Stimulated activated CD4-positive, alpha-beta T cell treated with anti-CD3 and anti-CD28 coated beads, TNF-alpha, amount 100 ng/mL, for 48 hours (primary cell): Measurements from ENCODE around the gene ZNF615.
"Not testable (repeated sequence)": the region's sequence is repeated elsewhere in the genome, so short reads cannot be mapped to it uniquely, and the experiment has no call there.

Source experiments
- DNase-seq, 3 donors: peaks; one replicate each; pipeline ENCODE4 v3.0.0-alpha.2; 2020; ENCODE audit warnings: low read depth in 3 of 3

The ZNF615 gene

DNA sequence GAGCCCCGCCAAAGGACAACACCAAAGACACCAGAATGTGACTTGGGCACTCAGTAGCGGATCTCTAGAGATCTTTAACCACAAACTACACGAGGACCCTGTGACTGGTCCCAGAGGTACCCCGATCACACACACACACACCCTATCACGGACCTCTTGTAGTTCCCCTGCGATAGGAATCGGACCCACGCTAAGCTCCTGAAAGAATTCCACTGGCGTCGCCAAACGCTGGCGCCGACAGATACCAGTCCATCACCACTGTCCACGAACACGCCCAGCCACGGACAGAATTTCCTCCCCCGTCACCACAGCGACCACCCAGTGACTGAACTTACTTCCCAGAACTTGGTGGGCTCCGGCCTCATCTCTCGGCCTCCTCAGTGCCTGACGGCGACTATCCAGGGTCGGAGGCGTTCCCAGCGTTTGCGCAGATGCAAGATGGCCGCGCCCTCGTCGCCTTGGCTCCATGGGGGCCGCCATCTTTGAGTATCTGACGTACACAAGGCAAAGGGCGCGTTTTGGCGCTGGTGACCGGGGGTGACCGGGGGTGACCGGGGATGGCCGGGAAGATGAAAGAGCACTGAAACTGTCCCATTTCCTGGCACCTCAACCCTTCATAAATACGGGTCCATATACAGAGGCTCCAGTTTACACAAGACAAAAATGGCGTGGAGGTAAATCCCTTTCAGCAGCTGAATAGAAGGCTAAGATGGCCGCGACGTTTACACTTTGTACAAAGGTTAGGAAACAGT lies at the start of gene ZNF615:
ZNF615 (minus strand) TSS at position 406 of the 752 bp plus-strand sequence. CDS start 4,500 bp downstream, outside the sequence.
- DNase-seq, result peak; percentile 71 to 82 (median 75)

DNA sequence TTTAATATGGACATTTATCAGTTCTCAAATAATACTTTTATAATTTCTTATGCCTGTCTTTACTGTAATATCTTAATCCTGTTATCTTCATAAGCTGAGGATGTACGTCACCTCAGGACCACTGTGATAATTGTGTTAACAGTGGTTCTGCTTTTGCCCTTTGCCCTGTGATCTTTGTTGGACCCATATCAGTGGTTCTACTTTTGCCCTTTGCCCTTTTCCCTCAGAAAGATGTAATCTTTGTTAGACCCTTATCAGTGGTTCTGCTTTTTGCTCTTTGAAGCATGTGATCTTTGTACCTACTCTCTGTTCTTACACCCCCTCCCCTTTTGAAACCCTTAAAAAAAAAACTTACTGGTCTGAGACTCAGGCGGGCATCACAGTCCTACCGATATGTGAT lies 48.5 kb upstream of the ZNF615 start:
- not testable (repeated sequence) for DNase-seq

DNA sequence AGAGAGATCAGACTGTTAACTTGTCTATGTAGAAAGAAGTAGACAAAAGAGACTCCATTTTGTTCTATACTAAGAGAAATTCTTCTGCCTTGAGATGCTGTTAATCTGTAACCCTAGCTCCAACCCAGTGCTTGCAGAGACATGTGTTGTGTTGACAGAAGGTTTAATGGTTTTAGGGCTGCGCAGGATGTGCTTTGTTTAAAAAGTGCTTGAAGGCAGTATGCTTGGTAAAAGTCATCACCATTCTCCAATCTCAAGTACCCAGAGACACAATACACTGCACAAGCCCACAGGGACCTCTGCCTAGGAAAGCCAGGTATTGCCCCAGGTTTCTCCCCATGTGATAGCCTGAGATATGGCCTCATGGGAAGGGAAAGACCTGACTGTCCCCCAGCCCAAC lies 43.7 kb upstream of the ZNF615 start:
- not testable (repeated sequence) for DNase-seq

DNA sequence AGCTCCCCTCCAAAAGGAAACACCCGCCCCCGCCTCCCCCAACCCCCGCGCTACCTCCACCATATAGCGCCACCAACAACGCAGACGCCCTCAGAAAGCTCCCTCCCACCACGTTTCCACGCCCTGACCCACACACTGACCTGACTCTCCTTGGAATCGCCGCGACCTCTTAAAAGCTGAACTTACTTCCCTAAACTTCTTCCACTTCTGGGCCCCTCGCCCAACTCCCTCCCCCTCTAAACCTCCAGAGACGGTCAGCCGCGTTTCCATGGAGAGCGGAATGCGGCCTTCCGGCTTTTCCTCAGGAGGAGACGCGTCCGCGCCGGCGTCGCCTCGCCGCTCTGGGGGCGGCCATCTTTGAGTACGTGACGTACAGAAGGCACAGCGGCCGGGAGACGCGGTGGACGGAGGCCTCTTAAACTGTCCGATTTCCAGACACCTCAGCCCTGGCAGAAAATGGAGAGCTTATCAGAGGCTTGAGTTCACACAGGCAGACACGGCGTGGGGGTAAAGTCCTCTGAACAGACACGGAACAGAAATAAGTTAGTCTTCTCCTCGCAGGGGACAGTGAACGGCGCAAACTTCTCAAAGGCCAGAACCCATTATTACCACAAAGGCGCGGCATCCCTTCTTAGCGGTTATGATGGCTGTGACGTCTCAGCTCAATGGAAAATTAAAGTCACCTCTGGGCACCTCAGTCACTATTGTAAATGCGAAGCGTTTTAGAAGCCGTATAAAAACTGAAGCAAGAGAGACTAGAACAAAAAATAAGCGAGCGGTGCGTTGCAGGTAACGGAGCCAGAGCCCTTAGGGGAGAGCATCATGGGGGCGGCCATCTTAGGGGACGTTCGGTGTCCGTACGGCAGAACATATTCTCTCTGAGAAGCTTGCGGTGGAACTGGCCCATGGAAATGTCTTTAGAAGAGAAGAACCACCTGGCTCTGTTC lies 40.8 kb upstream of the ZNF615 start, which contains the start of gene ZNF432:
ZNF432 (minus strand) TSS at position 284 of the 947 bp plus-strand sequence. CDS start 1,970 bp downstream, outside the sequence.
- DNase-seq, result peak; percentile 62 to 63 (median 62)

DNA sequence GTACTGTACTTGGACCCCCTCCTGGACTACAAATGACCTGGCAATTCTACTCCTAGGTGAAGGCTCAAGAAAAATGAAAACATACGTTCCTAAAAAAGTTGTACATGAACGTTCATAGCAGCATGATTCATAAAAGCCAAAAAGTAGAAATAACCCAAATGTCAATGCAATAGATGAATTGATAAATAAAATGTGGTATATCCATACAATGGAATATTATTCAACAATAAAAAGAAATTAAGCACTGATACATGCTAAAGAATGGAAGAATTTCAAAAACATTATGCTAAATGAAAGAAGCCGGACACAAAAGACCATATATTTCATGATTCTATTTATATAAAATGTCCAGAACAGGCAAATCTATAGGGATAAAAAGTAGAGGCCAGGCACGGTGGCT lies 31.2 kb upstream of the ZNF615 start:
- DNase-seq, result no peak

DNA sequence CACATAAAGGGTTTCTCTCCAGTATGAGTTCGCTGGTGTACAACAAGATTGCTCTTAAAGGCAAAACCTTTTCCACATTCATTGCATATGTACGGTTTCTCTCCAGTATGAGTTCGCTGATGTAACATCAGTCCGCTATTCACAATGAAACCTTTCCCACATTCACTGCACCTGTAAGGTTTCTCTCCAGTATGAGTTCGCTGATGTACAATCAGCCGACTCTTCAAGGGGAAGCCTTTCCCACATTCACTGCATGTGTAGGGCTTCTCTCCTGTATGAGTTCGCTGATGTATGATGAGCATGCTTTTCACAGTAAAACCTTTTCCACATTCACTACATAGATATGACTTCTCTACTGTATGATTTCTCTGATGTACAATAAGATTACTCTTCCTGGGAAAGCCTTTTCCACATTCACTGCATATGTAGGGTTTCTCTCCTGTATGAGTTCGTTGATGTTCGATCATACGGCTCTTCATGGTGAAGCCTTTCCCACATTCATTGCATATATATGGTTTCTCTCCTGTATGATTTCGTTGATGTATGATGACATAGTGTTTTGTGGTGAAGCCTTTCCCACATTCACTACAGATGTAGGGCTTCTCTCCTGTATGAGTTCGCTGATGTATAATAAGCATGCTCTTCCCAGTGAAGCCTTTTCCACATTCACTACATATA lies 26.2 kb upstream of the ZNF615 start:
- no peak for DNase-seq

DNA sequence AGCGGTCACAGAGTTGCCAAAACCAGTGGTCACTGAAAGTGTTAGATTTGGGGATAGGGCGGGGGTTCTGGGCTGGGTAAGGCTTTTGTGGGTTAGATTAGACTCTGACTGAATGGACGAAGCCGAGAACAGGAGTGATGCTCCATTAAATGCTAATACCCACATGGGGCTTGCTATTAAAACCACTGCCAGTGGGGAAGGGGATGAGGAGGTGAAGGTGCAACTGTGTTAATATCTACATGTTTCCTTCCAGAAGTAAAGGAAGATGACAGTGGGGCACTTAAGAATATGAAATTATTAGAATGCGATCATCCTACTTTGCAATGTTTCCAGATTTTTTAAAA lies 20.7 kb upstream of the ZNF615 start:
- no peak for DNase-seq

DNA sequence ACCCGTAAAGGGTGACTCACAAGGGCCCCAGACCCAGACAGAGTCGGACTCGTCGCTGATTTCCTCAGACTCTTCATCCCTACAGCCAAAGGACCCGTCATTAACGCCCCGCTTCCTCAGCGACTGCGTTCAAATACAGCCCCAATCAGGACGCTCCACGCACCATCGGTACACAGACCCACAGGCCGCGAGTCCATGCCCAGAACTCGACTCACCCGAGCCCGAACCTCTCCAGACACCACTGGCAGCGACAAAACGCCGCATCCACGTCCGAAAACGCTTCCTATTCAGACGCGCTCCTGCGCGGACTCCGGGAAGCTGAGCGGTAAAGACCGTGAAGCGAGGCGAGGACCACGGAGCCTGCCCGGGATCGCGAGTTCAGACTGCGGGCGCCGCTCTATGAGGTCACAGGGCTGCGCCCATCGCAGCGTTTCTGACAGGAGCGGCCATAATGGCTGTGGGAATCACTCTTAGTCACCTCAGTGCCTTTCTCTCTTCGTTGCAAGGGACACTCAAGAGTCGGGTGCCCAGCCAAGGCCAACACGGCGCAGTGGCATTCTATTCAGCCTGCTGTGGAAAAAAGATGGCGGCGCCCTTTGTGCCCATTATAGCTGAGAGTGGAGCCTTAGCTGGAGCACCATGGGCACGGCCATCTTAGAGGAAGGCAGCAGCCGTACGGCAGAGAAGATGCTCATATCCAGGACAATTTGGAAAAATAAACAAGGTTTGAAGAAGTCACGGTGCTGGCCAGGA lies 20.2 kb upstream of the ZNF615 start, which contains the start of gene ZNF614:
ZNF614 (minus strand) TSS at position 353 of the 753 bp plus-strand sequence. CDS start 2,634 bp downstream, outside the sequence.
- DNase-seq, result peak; percentile 63 to 79 (median 76)

DNA sequence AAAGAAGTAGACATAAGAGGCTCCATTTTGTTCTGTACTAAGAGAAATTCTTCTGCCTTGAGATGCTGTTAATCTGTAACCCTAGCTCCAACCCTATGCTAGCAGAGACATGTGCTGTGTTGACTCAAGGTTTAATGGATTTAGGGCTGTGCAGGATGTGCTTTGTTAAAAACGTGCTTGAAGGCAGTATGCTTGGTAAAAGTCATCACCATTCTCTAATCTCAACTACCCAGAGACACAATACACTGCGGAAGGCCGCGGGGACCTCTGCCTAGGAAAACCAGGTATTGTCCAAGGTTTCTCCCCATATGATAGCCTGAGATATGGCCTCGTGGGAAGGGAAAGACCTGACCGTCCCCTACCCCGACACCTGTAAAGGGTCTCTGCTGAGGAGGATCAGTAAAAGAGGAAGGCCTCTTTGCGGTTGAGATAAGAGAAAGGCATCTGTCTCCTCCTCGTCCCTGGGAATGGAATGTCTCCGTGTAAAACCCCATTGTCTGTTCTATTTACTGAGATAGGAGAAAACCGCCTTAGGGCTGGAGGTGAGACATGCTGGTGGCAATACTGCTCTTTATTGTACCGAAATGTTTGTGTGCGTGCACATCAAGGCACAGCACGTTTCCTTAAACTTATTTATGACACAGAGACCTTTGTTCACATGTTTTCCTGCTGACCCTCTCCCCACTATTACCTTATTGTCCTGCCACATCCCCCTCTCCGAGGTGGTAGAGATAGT lies 18.4 kb upstream of the ZNF615 start:
- DNase-seq, result not testable (repeated sequence)

DNA sequence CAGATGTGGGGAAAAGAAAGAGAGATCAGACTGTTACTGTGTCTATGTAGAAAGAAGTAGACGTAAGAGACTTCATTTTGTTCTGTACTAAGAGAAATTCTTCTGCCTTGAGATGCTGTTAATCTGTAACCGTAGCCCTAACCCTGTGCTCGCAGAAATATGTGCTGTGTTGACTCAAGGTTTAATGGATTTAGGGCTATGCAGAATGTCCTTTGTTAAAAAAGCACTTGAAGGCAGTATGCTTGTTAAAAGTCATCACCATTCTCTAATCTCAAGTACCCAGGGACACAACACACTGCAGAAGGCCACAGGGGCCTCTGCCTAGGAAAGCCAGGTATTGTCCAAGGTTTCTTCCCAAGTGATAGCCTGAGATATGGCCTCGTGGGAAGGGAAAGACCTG lies 16.5 kb upstream of the ZNF615 start:
- DNase-seq, result not testable (repeated sequence)

DNA sequence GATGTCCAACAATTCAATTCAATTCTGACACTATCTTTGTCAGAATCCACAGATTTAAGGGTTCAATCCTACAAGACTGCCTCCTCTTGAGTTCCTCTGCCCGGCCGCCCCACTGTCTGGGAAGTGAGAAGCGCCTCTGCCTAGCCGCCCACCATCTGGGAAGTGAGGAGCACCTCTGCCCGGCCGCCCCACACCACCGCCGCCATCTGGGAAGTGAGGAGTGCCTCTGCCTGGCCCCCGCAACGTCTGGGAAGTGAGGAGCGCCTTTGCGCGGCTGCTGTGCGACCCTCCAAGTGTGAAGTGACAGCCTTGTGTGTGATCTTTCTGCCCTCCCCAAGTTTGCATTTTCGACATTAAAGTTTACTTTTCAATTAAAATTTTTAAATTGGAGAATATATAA lies 14.2 kb upstream of the ZNF615 start:
- no peak for DNase-seq

DNA sequence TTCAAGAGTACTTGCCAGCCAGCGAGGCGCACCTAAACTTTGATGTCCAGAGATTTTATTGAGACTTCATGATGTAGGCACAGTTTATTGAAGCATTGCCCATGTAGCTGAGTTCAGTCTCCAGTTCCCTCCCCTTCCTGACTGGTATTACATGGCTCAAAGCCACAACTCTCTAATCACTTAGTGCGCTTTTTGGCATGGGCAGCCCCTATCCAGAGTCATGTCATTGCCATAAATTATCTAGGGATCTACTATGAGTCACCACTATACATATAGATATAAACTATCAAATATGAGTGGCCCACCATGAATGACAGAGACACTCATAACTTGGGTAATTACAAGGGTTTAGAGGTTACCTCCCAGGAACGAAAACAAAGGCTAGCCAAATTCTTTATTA lies 12.5 kb upstream of the ZNF615 start:
- DNase-seq, result no peak

DNA sequence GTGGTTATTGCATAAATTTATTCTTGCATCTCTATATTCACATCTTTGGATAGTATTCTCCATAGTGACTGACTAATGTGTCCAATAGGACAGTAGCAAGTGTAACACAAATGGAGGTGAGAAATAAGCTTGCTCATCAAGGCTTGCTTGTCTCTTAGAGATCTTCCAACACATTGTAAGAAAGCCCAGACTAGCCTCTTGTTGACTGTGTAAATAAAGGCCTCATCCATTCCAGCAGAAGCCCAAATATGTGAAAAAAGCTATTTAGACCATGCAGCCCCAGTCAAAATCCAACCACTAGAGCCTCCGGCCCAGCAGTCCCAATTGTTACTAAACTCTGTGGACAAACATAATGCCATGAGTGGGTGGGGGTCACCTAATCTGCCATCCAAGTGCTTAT lies 2.7 kb upstream of the ZNF615 start:
- DNase-seq, result no peak

DNA sequence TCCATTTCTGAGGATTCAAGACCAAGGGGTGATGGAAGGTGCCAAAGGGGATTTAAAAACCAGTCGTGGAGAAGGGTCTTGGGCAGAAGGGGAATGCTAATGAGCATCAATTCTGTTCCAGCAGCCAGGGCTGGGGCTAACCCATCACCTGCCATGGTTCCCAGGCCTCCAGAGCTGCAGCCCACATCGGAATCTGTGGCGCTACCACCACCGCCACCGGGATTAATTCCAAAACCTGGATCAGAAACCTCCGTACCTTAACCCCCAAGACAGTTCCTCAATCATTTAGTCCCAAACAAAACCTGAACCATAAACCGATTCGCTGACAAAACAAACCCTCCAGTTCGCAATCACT lies 583 bp downstream of the ZNF615 start:
- DNase-seq, result no peak

DNA sequence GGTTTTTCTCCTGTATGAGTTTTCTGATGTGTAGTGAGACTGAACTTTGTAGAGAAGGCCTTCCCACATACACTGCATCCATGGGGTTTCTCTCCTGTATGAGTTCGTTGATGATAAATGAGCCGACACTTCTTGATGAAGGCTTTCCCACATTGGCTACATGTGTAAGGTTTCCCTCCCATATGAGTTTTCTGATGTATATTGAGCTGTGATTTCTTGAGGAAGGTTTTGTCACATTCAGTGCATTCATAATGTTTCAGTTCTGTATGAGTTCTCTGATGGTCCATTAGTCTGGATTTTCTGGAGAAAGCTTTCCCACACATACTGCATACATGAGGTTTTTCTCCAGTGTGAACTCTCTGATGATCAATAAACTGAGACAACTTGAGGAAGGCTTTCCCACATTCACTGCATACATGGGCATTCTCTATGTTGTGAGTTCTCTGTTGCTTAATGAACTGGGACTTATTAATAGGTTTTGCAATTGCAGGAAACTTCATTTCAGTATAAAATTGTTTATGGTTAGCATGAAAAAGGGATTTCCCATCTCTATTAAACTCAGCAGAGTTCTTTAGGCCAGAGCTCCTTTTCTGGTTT lies 13.9 kb downstream of the ZNF615 start:
- no peak for DNase-seq

DNA sequence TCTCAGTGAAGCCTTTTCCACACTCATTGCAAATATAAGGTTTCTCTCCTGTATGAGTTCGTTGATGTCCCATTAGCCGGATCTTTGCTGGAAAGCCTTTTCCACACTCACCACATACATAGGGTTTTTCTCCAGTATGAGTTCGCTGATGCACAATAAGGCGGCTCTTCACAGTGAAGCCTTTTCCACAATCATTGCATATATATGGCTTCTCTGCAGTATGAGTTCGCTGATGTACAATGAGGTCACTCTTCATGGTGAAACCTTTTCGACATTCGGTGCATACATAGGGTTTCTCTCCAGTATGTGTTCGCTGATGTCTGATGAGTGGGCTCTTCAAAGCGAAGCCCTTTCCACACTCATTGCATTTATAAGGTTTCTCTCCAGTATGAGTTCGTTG lies 14.6 kb downstream of the ZNF615 start:
- no peak for DNase-seq

DNA sequence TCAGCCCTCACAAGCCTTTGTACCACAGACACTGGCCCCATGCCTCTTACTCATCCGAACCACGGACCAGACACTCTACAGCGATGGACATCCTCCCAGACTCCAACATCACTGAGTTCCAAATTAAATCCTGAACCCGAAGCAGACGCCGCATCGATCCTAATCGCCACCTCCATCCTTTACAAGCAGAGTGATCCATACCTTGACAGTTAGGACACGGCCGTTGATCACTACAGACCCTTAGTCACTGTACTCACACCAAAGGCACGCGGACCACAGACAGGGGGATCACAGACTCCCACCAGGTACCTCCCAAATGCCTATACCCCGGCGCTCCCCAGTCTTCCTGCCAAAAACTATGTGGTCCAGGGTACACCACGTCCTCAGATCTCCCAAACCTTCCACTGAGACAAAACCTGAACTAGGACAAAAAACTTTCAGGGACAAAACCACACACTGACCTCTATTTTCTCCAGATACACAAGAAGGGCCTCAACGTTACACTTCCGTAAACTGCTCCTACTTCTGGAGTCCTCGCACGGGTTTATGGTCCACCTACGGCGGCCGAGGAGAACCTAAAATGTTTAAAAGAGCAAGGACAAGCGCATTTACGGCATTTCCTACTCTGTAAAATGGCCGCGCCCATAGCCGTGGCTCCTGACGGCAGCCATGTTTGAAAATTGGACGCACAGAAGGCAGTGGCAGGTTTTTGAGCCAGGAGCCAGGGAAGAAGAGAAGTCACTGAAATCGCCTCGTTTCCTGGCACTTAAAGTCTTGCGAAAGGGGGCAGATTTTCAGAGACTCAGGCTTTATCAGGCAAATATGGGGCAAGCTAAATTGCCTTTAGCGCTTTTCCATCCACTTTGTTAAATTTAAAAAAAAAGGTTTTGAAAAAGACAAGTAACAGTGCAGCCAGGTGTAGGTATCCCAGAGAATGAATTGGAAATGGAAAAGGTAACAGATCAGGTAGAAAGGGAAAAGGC lies 21.4 kb downstream of the ZNF615 start, which contains the start of gene ZNF350:
ZNF350 (minus strand) TSS at position 532 of the 983 bp plus-strand sequence. CDS start 12,480 bp downstream, outside the sequence.
- peak; percentile 67 to 81 (median 67) for DNase-seq

DNA sequence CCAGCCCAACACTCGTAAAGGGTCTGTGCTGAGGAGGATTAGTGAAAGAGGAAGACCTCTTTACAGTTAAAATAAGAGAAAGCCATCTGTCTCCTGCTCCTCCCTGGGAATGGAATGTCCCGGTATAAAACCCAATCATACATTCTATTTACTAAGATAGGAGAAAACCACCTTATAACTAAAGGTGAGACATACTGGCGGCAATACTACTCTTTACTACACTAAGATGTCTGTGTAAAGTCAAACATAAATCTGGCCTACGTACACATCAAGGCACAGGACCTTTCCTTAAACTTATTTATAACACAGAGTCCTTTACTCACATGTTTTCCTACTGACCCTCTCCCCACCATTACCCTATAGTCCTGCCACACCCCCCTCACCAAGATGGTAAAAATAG lies 24.6 kb downstream of the ZNF615 start:
- no peak for DNase-seq

DNA sequence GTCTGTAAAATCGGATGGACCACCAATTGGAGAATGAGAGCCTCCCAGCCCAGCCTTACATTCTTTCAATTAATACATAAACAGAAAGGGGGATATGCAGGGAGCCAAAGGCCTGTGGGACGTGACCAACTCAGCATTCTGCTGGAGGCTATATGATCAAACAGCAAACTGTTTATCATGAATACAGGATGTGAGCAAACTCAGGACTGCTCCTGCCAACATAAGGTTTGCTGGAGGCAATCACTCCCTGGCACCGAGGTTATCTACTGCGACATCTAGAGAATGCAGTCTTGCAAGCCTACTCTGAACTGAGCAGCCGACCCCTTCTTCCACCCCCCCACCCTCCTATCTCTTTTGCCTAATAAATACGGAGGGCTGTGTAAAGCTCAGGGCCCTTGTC lies 27.1 kb downstream of the ZNF615 start:
- DNase-seq, result not testable (repeated sequence)
